Endothelial cell of umbilical vein (primary cell): ENCODE data around the gene CTSA.

ENCODE experiments used
- CTCF ChIP-seq, 2 donors: IDR thresholded peaks; 1 replicate in 1 of 2; 2 replicates in 1 of 2; pipeline ENCODE4 v1.5.1; 2011; ENCODE audit warnings: low read length in 2 of 2, mild to moderate bottlenecking in 2 of 2, moderate library complexity in 2 of 2, control low read depth in 1 of 2, inconsistent platforms in 1 of 2, low read depth in 1 of 2; ENCODE audit not compliant: insufficient read depth in 1 of 2; ENCODE audit errors: extremely low read depth in 1 of 2
- EZH2 ChIP-seq: IDR thresholded peaks from 2 replicates; pipeline ENCODE4 v1.6.1; 2012; ENCODE audit warnings: borderline replicate concordance, low read depth, mild to moderate bottlenecking, moderate library complexity, low read length, inconsistent platforms; ENCODE audit not compliant: severe bottlenecking
- POLR2A ChIP-seq: IDR thresholded peaks from 2 replicates; pipeline ENCODE4 v1.6.1; 2012; ENCODE audit warnings: low read depth, mild to moderate bottlenecking, control low read depth, low read length

- TF ChIP-seq CTCF (IDR thresholded peaks at IDR 0.05; ENCODE audit: extremely low read depth in 1 of 2, insufficient read depth in 1 of 2, low read depth in 1 of 2, low read length in 2 of 2), result no peak
- TF ChIP-seq EZH2, result no peak
- TF ChIP-seq POLR2A, result no peak
Observed at GRCh38 chr20:45925821-45926506, 34.8 kb downstream of the CTSA start.
